H1 (cell line): ENCODE data around the gene SLCO1C1. TPM values are rescaled to one million over a fixed set of nuclear protein-coding genes. Genes with fewer than 3 reads are reported as not detected.
"Not testable (repeated sequence)": the region's sequence is repeated elsewhere in the genome, so short reads cannot be mapped to it uniquely, and the experiment has no call there.

Experiments used
- CTCF ChIA-PET: fragments of 300-600 bp; sonication (Branson Sonifier 250); formaldehyde crosslinking; loops from one replicate; lab custom pipeline; 2021; ENCODE audit not compliant: partially characterized antibody; lab: Charles Lee
- POLR2A ChIA-PET: fragments of 300-600 bp; sonication (Branson Sonifier 250); formaldehyde crosslinking; loops from one replicate; lab custom pipeline; 2021; ENCODE audit warnings: inconsistent platforms; ENCODE audit not compliant: partially characterized antibody; lab: Charles Lee
- DNase-seq, 2 experiments: peaks; one replicate each; pipeline versions ENCODE4 v3.0.0 to v3.0.0-alpha.2; 2010 to 2022; ENCODE audit warnings: low spot score in 2 of 2, low read depth in 1 of 2, mixed read lengths in 1 of 2
- FAIRE-seq: peaks from 2 replicates; lab custom pipeline; 2011; peaks lifted over from hg19 to GRCh38; lab: Jason Lieb, UNC
- H2AFZ ChIP-seq: 2 replicates; pipeline ENCODE4 v1.8.1; 2012; ENCODE audit warnings: low read length, inconsistent platforms
- H2AK5ac ChIP-seq: 2 replicates; pipeline ENCODE4 v1.6.1; 2013; ENCODE audit warnings: low read depth, low read length
- H2BK120ac ChIP-seq: replicated peaks from 2 replicates; pipeline ENCODE3; 2013; ENCODE audit warnings: low read depth, low read length, inconsistent platforms
- H2BK12ac ChIP-seq: 2 replicates; pipeline ENCODE4 v1.6.1; 2013; ENCODE audit warnings: low read depth, low read length
- H2BK15ac ChIP-seq: 2 replicates; pipeline ENCODE4 v1.6.1; 2013; ENCODE audit warnings: low read length
- H2BK20ac ChIP-seq: 2 replicates; pipeline ENCODE4 v1.6.1; 2013; ENCODE audit warnings: low read length
- H2BK5ac ChIP-seq: 2 replicates; pipeline ENCODE4 v1.6.1; 2013; ENCODE audit warnings: low read depth, low read length
- H3K14ac ChIP-seq: 2 replicates; pipeline ENCODE4 v1.6.1; 2013; ENCODE audit warnings: inconsistent platforms; ENCODE audit not compliant: insufficient read length
- H3K18ac ChIP-seq: 2 replicates; pipeline ENCODE4 v1.6.1; 2013; ENCODE audit warnings: low read length; ENCODE audit errors: extremely low read depth
- H3K23ac ChIP-seq: 2 replicates; pipeline ENCODE4 v1.6.1; 2013; ENCODE audit warnings: inconsistent platforms; ENCODE audit not compliant: insufficient read length
- H3K23me2 ChIP-seq: 2 replicates; pipeline ENCODE4 v1.6.1; 2013; ENCODE audit warnings: low read depth, low read length
- H3K27ac ChIP-seq: 2 replicates; pipeline ENCODE4 v1.6.1; 2011; ENCODE audit warnings: low read depth, low read length, inconsistent platforms
- H3K27me3 ChIP-seq, 4 experiments: replicated peaks in 1 of 4; 1 replicate in 1 of 4; 2 replicates in 3 of 4; pipeline versions ENCODE4 v1.6.1 to v1.8.1; 2011 to 2013; ENCODE audit warnings: low read length in 3 of 4, mild to moderate bottlenecking in 3 of 4, inconsistent platforms in 2 of 4, mixed read lengths in 2 of 4, moderate library complexity in 1 of 4; ENCODE audit not compliant: control insufficient read depth in 3 of 4, insufficient read depth in 3 of 4; ENCODE audit errors: extremely low read depth in 1 of 4
- H3K36me3 ChIP-seq, 4 experiments: 2 replicates each; pipeline versions ENCODE4 v1.6.1 to v1.8.1; 2011 to 2013; ENCODE audit warnings: mild to moderate bottlenecking in 4 of 4, low read length in 3 of 4, moderate library complexity in 2 of 4, control low read depth in 1 of 4, inconsistent platforms in 1 of 4; ENCODE audit not compliant: insufficient read depth in 4 of 4, control insufficient read depth in 2 of 4
- H3K4ac ChIP-seq: replicated peaks from 2 replicates; pipeline ENCODE3; 2013; ENCODE audit warnings: low read length, low read depth, mixed read lengths, inconsistent platforms; ENCODE audit not compliant: insufficient read length
- H3K4me1 ChIP-seq, 4 experiments: replicated peaks in 1 of 4; 1 replicate in 1 of 4; 2 replicates in 3 of 4; pipeline versions ENCODE4 v1.6.1 to v1.8.1; 2011 to 2013; ENCODE audit warnings: low read length in 3 of 4, inconsistent platforms in 2 of 4, mixed read lengths in 1 of 4; ENCODE audit not compliant: insufficient read depth in 4 of 4, control insufficient read depth in 3 of 4
- H3K4me2 ChIP-seq, 2 experiments: 2 replicates each; pipeline versions ENCODE4 v1.6.1 to v1.8.1; 2011 to 2013; ENCODE audit warnings: low read depth in 2 of 2, low read length in 2 of 2, control low read depth in 1 of 2, inconsistent platforms in 1 of 2, mild to moderate bottlenecking in 1 of 2; ENCODE audit not compliant: insufficient read depth in 1 of 2
- H3K4me3 ChIP-seq, 4 experiments: fragments of 200-600, 300-600 bp in 1 of 4; sonication (generic), shearing (Covaris generic), sonication (Bioruptor Twin) in 1 of 4; 2 replicates each; pipeline versions ENCODE4 v1.5.1 to v1.8.1; 2011 to 2016; ENCODE audit warnings: low read length in 4 of 4, low read depth in 3 of 4, control low read depth in 2 of 4, inconsistent platforms in 2 of 4, mild to moderate bottlenecking in 2 of 4, mixed read lengths in 1 of 4, moderate library complexity in 1 of 4; ENCODE audit not compliant: insufficient read depth in 2 of 4; ENCODE audit errors: extremely low read depth in 1 of 4
- H3K56ac ChIP-seq: replicated peaks from 2 replicates; pipeline ENCODE3; 2013; ENCODE audit warnings: low read depth, mild to moderate bottlenecking, mixed read lengths, low read length, inconsistent platforms; ENCODE audit not compliant: insufficient read length
- H3K79me1 ChIP-seq: 2 replicates; pipeline ENCODE4 v1.6.1; 2013; ENCODE audit warnings: low read depth, low read length, control low read depth
- H3K79me2 ChIP-seq, 2 experiments: 2 replicates each; pipeline versions ENCODE4 v1.6.1 to v1.8.1; 2012 to 2013; ENCODE audit warnings: low read length in 2 of 2, mild to moderate bottlenecking in 2 of 2, inconsistent platforms in 1 of 2; ENCODE audit not compliant: insufficient read depth in 2 of 2, control insufficient read depth in 1 of 2
- H3K9ac ChIP-seq, 4 experiments: replicated peaks in 1 of 4; 1 replicate in 1 of 4; 2 replicates in 3 of 4; pipeline versions ENCODE4 v1.6.1 to v1.8.1; 2011 to 2013; ENCODE audit warnings: low read depth in 3 of 4, low read length in 3 of 4, control low read depth in 2 of 4, mild to moderate bottlenecking in 2 of 4, moderate library complexity in 2 of 4, inconsistent platforms in 1 of 4; ENCODE audit errors: extremely low read depth in 1 of 4
- H3K9me3 ChIP-seq, 2 experiments: 2 replicates each; pipeline versions ENCODE4 v1.6.1 to v1.8.1; 2012 to 2013; ENCODE audit warnings: mild to moderate bottlenecking in 2 of 2, moderate library complexity in 2 of 2, control low read depth in 1 of 2, inconsistent platforms in 1 of 2, low read depth in 1 of 2, low read length in 1 of 2, mixed read lengths in 1 of 2; ENCODE audit not compliant: insufficient read depth in 2 of 2
- H4K20me1 ChIP-seq, 2 experiments: replicated peaks in 1 of 2; 2 replicates each; pipeline versions ENCODE3 to v1.8.1; 2011 to 2013; ENCODE audit warnings: inconsistent platforms in 2 of 2, low read length in 2 of 2, mild to moderate bottlenecking in 1 of 2; ENCODE audit not compliant: insufficient read depth in 2 of 2, control insufficient read depth in 1 of 2
- H4K5ac ChIP-seq: 2 replicates; pipeline ENCODE4 v1.6.1; 2013; ENCODE audit warnings: low read length, low read depth, mixed read lengths, inconsistent platforms; ENCODE audit not compliant: insufficient read length
- H4K8ac ChIP-seq: 2 replicates; pipeline ENCODE4 v1.8.0; 2013; ENCODE audit warnings: mild to moderate bottlenecking, moderate library complexity, low read length, inconsistent platforms; ENCODE audit not compliant: insufficient read depth; ENCODE audit errors: extremely low read depth
- H4K91ac ChIP-seq: replicated peaks from 2 replicates; pipeline ENCODE3; 2013; ENCODE audit warnings: low read length, mixed read lengths, inconsistent platforms; ENCODE audit not compliant: insufficient read length
- WGBS, 2 experiments: shearing (Covaris generic) in 1 of 2; methylation state at CpG; one replicate each; pipeline versions ENCODE4 v1.1.6 to v1.1.7; 2013 to 2015; ENCODE audit warnings: low lambda C conversion rate in 2 of 2, mixed read lengths in 2 of 2, inconsistent platforms in 1 of 2, low coverage in 1 of 2, missing lambda C conversion rate in 1 of 2; ENCODE audit not compliant: insufficient replicate concordance in 2 of 2, insufficient coverage in 1 of 2, insufficient read length in 1 of 2; ENCODE audit errors: extremely low coverage in 1 of 2, missing lambda C conversion rate in 1 of 2; 5-methylcytosine and 5-hydroxymethylcytosine counted together
- polyA plus RNA-seq, 7 experiments: library from polyadenylated mRNA; depleted of rRNA in 3 of 7; stranded (reverse) in 5 of 7; unstranded in 2 of 7; fragments of >200 nt in 5 of 7; fragments of 200-250 nt in 2 of 7; gene quantifications; 1 replicate in 5 of 7; 2 replicates in 1 of 7; 4 replicates in 1 of 7; pipeline versions ENCODE4 v1.2.1 to v1.2.3, GENCODE V29; 2011 to 2013; ENCODE audit warnings: missing spikeins in 2 of 7, mixed read lengths in 2 of 7
- total RNA-seq: library from RNA; stranded (reverse); fragmentation: NEBNext Ultra II Directional; extraction: Animal tissue kit (Norgen Biotek cat#: 25700); gene quantifications from 2 replicates; pipeline ENCODE4 v1.2.1, GENCODE V29; 2021

SLCO1C1 gene
- total and polyA plus RNA-seq, 2 of the 8 experiments (the other 6 are each of a cell fraction or from before 2014, with no cell fraction given), result 0.18 to 0.74 TPM

DNA sequence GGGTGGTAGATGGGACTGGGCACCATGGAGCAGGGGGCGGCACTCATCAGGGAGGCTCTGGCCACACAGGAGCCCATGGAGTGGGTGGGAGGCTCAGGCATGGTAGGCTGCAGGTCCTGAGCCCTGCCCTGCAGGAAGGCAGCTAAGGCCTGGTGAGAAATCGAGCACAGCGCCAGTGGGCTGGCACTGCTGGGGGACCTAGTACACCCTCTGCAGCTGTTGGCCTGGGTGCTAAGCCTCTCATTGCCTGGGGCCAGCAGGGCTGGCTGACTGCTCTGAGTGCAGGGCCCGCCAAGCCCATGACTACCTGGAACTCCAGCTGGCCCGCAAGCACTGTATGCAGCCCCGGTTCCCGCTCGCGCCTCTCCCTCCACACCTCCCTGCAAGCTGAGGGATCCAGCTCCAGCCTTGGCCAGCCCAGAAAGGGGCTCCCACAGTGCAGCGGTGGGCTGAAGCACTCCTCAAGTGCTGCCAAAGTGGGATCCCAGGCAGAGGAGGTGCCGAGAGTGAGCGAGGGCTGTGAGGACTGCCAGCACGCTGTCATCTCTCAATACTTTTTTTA lies 88.7 kb downstream of the SLCO1C1 start:
- H3K79me2 ChIP-seq, H3K18ac ChIP-seq, H4K20me1 ChIP-seq, H2BK15ac ChIP-seq, H2BK120ac ChIP-seq, H3K4me2 ChIP-seq, H3K56ac ChIP-seq, H2AFZ ChIP-seq, H3K23ac ChIP-seq, H3K27me3 ChIP-seq, H4K8ac ChIP-seq, H3K23me2 ChIP-seq, POLR2A ChIA-PET, H3K79me1 ChIP-seq, H4K5ac ChIP-seq, H3K4me1 ChIP-seq, H3K4me3 ChIP-seq, H3K14ac ChIP-seq, H2BK20ac ChIP-seq, H3K9ac ChIP-seq, H2AK5ac ChIP-seq, H4K91ac ChIP-seq, H2BK12ac ChIP-seq, H3K4ac ChIP-seq, FAIRE-seq, DNase-seq, H3K36me3 ChIP-seq, H3K27ac ChIP-seq, H2BK5ac ChIP-seq, CTCF ChIA-PET: not testable (repeated sequence)
- peaks cover 0 to 10% of the 10 kb centered on the region in 2 experiments; a peak in 1 of 4 replicates for H3K9me3 ChIP-seq
- 94% methylated on average over 11 of the region's 13 CpGs; no CpG with 5 or more reads in 1 of the 2 experiments for WGBS, 2 experiments
